Measurements from ENCODE around the gene DDHD1. TPM values are rescaled to one million over a fixed set of nuclear protein-coding genes. Genes with fewer than 3 reads are reported as not detected.

Gene DDHD1
- total RNA-seq, 1 experiment from 2014 or later, result 15.7 TPM

GRCh38 chr14:53127151-53127550 is 26.0 kb downstream of the DDHD1 start:
- DNase-seq, result no peak
- no peak overlapping the region for H3K14ac ChIP-seq (ENCODE audit: insufficient read depth, low read length)
- no peaks in the 10 kb centered on the region for H3K79me1 ChIP-seq (ENCODE audit: insufficient read depth, low read depth, low read length, poor library complexity, severe bottlenecking)
- H2BK12ac ChIP-seq (ENCODE audit: insufficient read length, low read depth, low read length), result no peak overlapping the region
- H3T11ph ChIP-seq (ENCODE audit: low read length), result no peak overlapping the region
- WGBS (ENCODE audit: extremely low coverage, insufficient read length, low lambda C conversion rate), result no CpG with 5 or more reads among the region's 1 CpG
- H2AK5ac ChIP-seq (ENCODE audit: insufficient read length, low read length), result no peak overlapping the region
- H3K18ac ChIP-seq (ENCODE audit: insufficient read length, low read depth, low read length), result no peak overlapping the region
- H4K5ac ChIP-seq (ENCODE audit: insufficient read length, low read depth, low read length), result no peak overlapping the region
- TF ChIP-seq CTCF (conservative IDR thresholded peaks at IDR 0.05), result no peak
- H4K91ac ChIP-seq (ENCODE audit: insufficient read length, low read depth, low read length), result no peak overlapping the region
- no peak overlapping the region for H3K9ac ChIP-seq (ENCODE audit: extremely low read depth, insufficient read length, low read length)
- H3K23ac ChIP-seq (ENCODE audit: insufficient read length, low read depth, low read length), result no peak overlapping the region
- H4K20me1 ChIP-seq (ENCODE audit: control insufficient read depth, insufficient read depth, insufficient read length), result no peaks in the 10 kb centered on the region
- H3K4me1 ChIP-seq (ENCODE audit: insufficient read depth, low read length), result no peaks in the 10 kb centered on the region
- no peak overlapping the region for H2BK20ac ChIP-seq (ENCODE audit: low read depth, low read length, poor library complexity, severe bottlenecking)
- no peaks in the 10 kb centered on the region for H3K27me3 ChIP-seq (ENCODE audit: insufficient read depth, low read length)
- no peak overlapping the region for H2BK5ac ChIP-seq (ENCODE audit: insufficient read length, low read length)
- H3K4ac ChIP-seq (ENCODE audit: low read depth, low read length), result no peak overlapping the region
- H2AFZ ChIP-seq (ENCODE audit: low read length), result no peak overlapping the region
- H3K56ac ChIP-seq (ENCODE audit: insufficient read length, low read depth, low read length), result no peak overlapping the region
- H3K4me2 ChIP-seq (ENCODE audit: insufficient read depth, insufficient read length, low read length), result no peak overlapping the region
- H3K9me3 Mint-ChIP-seq, result peaks cover 0 to 2% of the 10 kb centered on the region in 2 experiments; a peak in 2 of 5 replicates
- 0 out of 4 replicates have a peak, but pooled peaks cover 0 to 3% of the 10 kb centered on the region in 2 experiments for H3K4me1 Mint-ChIP-seq
- H3K27ac Mint-ChIP-seq, result no peak overlapping the region; a peak in 1 of 7 replicates
- no peak overlapping the region for H2BK15ac ChIP-seq (ENCODE audit: low read depth, low read length)
- H3K23me2 ChIP-seq (ENCODE audit: insufficient read length, low read depth, low read length, poor library complexity, severe bottlenecking), result no peaks in the 10 kb centered on the region
- no peak overlapping the region for H3K27ac ChIP-seq (ENCODE audit: insufficient read length, low read depth, low read length)
- H3K36me3 Mint-ChIP-seq (ENCODE audit: insufficient read depth in 1 of 3, low read depth in 3 of 3), result peaks cover 0 to 2% (median 0%) of the 10 kb centered on the region in 3 experiments; a peak in 2 of 7 replicates
- no peaks in the 10 kb centered on the region for H3K27me3 Mint-ChIP-seq (ENCODE audit: low read depth)
- no peak overlapping the region for H2BK120ac ChIP-seq (ENCODE audit: low read depth, low read length, poor library complexity, severe bottlenecking)
- H4K8ac ChIP-seq (replicated peaks; ENCODE audit: insufficient read length, low read depth, low read length), result no peak overlapping the region
- no peak overlapping the region for H3K4me3 Mint-ChIP-seq
- H3K79me2 ChIP-seq (ENCODE audit: insufficient read depth, low read length), result peaks cover 2% of the 10 kb centered on the region; the same call in 1 of the 2 replicates
- H3K9me3 ChIP-seq (ENCODE audit: control insufficient read depth, low read depth, low read length), result no peaks in the 10 kb centered on the region
